HG02973 (cell line): ENCODE measurements around the gene PNN.
"Not testable (repeated sequence)": the region's sequence is repeated elsewhere in the genome, so short reads cannot be mapped to it uniquely, and the experiment has no call there.

Source experiments
- ATAC-seq: cut with Tn5 transposase; IDR thresholded peaks from one replicate; pipeline ENCODE4 v1.9.1; 2021; ENCODE audit warnings: moderate library complexity; ENCODE audit not compliant: unreplicated experiment

The PNN gene

GRCh38 chr14:39228509-39229221 lies 53.6 kb downstream of the PNN start:
- ATAC-seq: no peak

DNA sequence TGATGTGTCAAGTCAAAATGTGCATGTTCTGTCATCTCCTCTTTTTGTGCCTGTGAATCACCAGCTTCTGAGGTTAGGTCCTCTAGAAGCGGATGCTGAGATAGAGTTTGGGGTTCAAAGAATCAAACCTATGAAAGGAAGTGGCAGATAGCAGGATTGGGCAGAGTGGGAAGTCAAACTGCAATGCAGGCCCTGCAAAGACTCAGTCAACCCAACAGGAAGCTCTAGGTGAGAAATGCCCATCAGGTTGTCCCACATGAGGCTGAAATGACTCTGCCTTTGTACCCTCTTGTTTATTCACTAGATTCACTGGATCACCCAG lies 54.1 kb downstream of the PNN start:
- no peak for ATAC-seq

DNA sequence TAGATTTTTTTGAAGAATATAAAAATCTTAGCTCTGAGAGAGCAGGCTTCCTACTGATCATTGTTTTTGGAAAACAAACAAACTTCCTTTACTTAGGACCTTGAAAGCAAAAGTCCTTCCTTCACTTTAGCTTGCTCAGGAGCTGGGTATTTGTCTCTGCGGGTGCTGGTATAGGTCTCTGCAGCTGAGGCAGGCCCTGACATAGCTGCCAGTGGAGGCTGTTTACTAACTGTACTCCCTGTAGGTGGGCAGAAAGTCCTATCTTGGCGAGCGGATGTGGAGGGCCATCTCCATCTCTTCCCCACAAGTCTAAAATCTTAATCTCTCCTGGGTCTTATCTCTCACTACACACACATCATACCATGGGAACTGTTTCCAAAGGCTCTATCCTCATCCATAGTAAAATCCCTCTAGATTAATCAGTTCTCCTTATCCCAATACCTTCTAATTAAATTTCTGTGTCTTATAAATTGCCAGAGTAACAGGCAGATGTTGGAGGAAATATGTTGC lies 54.6 kb downstream of the PNN start:
- no peak for ATAC-seq

GRCh38 chr14:39230416-39231035 lies 55.5 kb downstream of the PNN start:
- ATAC-seq: no peak

DNA sequence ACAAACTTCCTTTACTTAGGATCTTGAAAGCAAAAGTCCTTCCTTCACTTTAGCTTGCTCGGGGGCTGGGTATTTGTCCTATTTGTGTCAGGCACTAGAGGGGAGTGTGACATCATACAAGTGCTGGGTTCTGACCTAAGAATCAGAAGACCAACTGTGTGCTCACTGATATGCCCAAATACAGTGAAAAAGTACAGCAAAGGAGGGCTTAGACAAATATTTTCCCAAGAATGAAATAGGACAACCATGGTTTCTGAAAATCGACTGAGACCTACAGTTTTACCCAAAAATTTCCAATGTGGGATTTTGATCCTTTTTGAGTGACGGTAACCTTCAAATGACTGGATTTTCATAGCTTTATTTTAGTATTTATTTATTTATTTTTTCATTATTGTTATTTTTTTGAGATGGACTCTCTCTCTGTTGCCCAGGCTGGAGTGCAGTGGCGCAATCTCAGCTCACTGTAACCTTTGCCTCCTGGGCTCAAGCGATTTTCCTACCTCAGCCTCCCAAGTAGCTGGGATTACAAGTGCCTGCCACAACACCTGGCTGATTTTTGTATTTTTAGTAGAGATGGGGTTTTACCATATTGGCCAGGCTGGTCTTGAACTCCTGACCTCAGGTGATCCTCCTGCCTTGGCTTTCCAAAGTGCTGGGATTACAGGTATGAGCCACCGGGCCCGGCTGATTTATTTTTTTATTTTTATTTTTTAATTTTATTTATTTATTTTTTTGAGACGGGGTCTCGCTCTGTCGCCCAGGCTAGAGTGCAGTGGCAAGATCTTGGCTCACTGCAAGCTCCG lies 56.9 kb downstream of the PNN start:
- not testable (repeated sequence) for ATAC-seq
